Glutamatergic neuron (in vitro differentiated cells): ENCODE measurements around the gene GPR37. TPM values are rescaled to one million over a fixed set of nuclear protein-coding genes. Genes with fewer than 3 reads are reported as not detected.

Experiments
- DNase-seq: peaks from one replicate; pipeline ENCODE4 v3.0.0; 2022
- H3K27ac Mint-ChIP-seq: one replicate; pipeline ENCODE4 v1.8.0; 2020; ENCODE audit warnings: mild to moderate bottlenecking, mixed read lengths, inconsistent platforms; ENCODE audit not compliant: unreplicated experiment
- H3K27me3 Mint-ChIP-seq: one replicate; pipeline ENCODE4 v1.8.0; 2020; ENCODE audit warnings: mild to moderate bottlenecking, moderate library complexity, mixed read lengths, inconsistent platforms; ENCODE audit not compliant: unreplicated experiment
- H3K36me3 Mint-ChIP-seq: one replicate; pipeline ENCODE4 v1.8.0; 2020; ENCODE audit warnings: mild to moderate bottlenecking, mixed read lengths, inconsistent platforms; ENCODE audit not compliant: unreplicated experiment
- H3K4me1 Mint-ChIP-seq: one replicate; pipeline ENCODE4 v1.8.0; 2020; ENCODE audit warnings: mild to moderate bottlenecking, low read depth, mixed read lengths, inconsistent platforms; ENCODE audit not compliant: unreplicated experiment
- H3K4me3 Mint-ChIP-seq: one replicate; pipeline ENCODE4 v1.8.0; 2020; ENCODE audit warnings: mild to moderate bottlenecking, mixed read lengths, inconsistent platforms; ENCODE audit not compliant: unreplicated experiment
- H3K9me3 Mint-ChIP-seq: one replicate; pipeline ENCODE4 v1.8.0; 2020; ENCODE audit warnings: mild to moderate bottlenecking, moderate library complexity, mixed read lengths, inconsistent platforms; ENCODE audit not compliant: unreplicated experiment
- total RNA-seq: library from RNA; stranded (reverse); fragmentation: NEBNext Ultra II Directional; extraction: Animal tissue kit (Norgen Biotek cat#: 25700); gene quantifications from one replicate; pipeline ENCODE4 v1.2.1, GENCODE V29; 2021; ENCODE audit not compliant: unreplicated experiment
- TF ChIP-seq, protein P1 (sequence below): fragments of 200-600 bp; sonication (generic); IDR thresholded peaks from one replicate; pipeline ENCODE4 v1.5.0; 2021; ENCODE audit not compliant: partially characterized antibody, unreplicated experiment

Gene GPR37
- total RNA-seq, 1 donor from 2014 or later, result 6.3 TPM

- H3K27me3 Mint-ChIP-seq, result peaks cover 7% of the 10 kb centered on the region
- H3K9me3 Mint-ChIP-seq, result peaks cover 8% of the 10 kb centered on the region
- H3K27ac Mint-ChIP-seq, result no peak overlapping the region
- no peak for DNase-seq
- peaks cover 10% of the 10 kb centered on the region for H3K4me1 Mint-ChIP-seq
- TF ChIP-seq, protein P1, sequence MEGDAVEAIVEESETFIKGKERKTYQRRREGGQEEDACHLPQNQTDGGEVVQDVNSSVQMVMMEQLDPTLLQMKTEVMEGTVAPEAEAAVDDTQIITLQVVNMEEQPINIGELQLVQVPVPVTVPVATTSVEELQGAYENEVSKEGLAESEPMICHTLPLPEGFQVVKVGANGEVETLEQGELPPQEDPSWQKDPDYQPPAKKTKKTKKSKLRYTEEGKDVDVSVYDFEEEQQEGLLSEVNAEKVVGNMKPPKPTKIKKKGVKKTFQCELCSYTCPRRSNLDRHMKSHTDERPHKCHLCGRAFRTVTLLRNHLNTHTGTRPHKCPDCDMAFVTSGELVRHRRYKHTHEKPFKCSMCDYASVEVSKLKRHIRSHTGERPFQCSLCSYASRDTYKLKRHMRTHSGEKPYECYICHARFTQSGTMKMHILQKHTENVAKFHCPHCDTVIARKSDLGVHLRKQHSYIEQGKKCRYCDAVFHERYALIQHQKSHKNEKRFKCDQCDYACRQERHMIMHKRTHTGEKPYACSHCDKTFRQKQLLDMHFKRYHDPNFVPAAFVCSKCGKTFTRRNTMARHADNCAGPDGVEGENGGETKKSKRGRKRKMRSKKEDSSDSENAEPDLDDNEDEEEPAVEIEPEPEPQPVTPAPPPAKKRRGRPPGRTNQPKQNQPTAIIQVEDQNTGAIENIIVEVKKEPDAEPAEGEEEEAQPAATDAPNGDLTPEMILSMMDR, result no peak
- no peaks in the 10 kb centered on the region for H3K36me3 Mint-ChIP-seq
- H3K4me3 Mint-ChIP-seq, result no peak overlapping the region
Observed at GRCh38 chr7:124761164-124761715, 4.4 kb downstream of the GPR37 start.

- H3K4me1 Mint-ChIP-seq, result peaks cover 5% of the 10 kb centered on the region
Observed at GRCh38 chr7:124758327-124758726, 7.3 kb downstream of the GPR37 start.

DNA sequence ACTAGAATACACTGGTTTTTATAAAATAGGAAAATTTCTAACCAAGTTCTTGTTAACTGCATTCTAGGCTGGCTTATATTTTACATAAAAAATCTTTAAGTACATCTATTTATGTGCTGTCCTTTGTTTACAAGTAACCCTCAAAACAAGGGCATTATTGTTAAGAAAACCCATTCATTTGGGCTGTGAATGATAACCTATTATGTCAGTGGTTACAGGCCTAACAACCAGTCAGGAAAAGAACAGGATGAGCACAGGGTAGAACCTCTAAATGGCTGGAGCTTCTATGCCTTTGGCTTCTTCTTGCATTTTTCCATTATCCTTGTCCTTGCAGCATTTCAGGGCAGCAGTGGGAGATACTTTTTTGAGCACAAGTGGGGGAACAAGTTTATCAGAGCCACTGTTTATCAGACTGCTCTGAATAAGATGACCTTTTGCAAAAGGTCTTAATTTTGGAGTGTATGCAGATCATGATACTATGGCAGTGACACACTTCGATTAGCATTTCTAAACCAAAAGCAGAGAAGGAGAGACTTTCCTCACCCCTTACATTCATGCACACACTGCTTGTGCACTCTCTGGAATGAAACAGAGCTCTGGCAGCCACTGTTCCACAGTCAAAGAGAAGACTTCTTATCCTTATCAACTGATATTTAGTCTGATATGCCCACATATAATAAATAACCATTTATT, 10.9 kb downstream of the GPR37 start:
- Mint-ChIP-seq H3K27ac (no peak overlapping the region), H3K36me3 (no peaks in the 10 kb centered on the region), H3K27me3 (no peaks in the 10 kb centered on the region), H3K4me3 (no peak overlapping the region), H3K4me1 (no peaks in the 10 kb centered on the region), H3K9me3 (no peaks in the 10 kb centered on the region)
- DNase-seq, result no peak
- TF ChIP-seq, protein P1, result no peak

More at GRCh38 chr7:124758327-124758726, 7.3 kb downstream of the GPR37 start:
- H3K9me3 Mint-ChIP-seq, result peaks cover 3% of the 10 kb centered on the region
- H3K27ac Mint-ChIP-seq, result no peak overlapping the region
- H3K4me3 Mint-ChIP-seq, result no peak overlapping the region
- TF ChIP-seq, protein P1, result no peak
- H3K27me3 Mint-ChIP-seq, result no peaks in the 10 kb centered on the region
- H3K36me3 Mint-ChIP-seq, result no peaks in the 10 kb centered on the region
- no peak for DNase-seq

DNA sequence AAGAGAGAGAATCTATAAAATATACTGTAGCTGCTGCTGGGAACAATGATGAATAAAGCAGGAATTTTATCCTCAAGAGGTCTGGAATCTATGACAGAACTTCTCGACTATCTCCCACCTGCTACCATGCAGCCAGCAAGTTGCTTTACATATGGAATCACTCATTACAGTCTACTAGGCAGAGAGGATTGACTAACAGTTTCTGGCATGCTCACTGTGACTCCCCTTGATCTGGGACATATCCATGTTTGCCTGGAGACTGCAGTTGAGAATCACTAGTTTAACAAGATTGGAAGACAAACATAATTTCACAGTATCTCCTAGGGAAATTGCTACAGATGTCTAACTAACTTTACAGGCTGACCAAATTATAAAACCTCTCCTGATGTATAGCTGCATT, 13.3 kb downstream of the GPR37 start:
- TF ChIP-seq, protein P1, result no peak
- H3K4me1 Mint-ChIP-seq, result no peaks in the 10 kb centered on the region
- H3K27me3 Mint-ChIP-seq, result no peaks in the 10 kb centered on the region
- no peaks in the 10 kb centered on the region for H3K9me3 Mint-ChIP-seq
- no peak overlapping the region for H3K4me3 Mint-ChIP-seq
- no peak for DNase-seq
- H3K27ac Mint-ChIP-seq, result no peak overlapping the region
- no peaks in the 10 kb centered on the region for H3K36me3 Mint-ChIP-seq

GRCh38 chr7:124751027-124751426, 14.6 kb downstream of the GPR37 start:
- Mint-ChIP-seq H3K27ac (no peak overlapping the region), H3K4me3 (no peak overlapping the region), H3K4me1 (no peaks in the 10 kb centered on the region), H3K36me3 (no peaks in the 10 kb centered on the region), H3K9me3 (no peaks in the 10 kb centered on the region), H3K27me3 (no peaks in the 10 kb centered on the region)
- TF ChIP-seq, protein P1, result no peak
- DNase-seq, result no peak
